Muscle of leg (tissue), 11 donors: ENCODE data around the gene BARHL2. TPM values are rescaled to one million over a fixed set of nuclear protein-coding genes. Genes with fewer than 3 reads are reported as not detected.

Source experiments
- DNase-seq: peaks from one replicate; pipeline ENCODE4 v3.0.0; 2013
- H3K27ac ChIP-seq: one replicate; pipeline ENCODE4 v1.5.1; 2013; ENCODE audit warnings: mild to moderate bottlenecking, low read length, control low read depth
- H3K27me3 ChIP-seq: one replicate; pipeline ENCODE4 v1.6.1; 2013; ENCODE audit warnings: low read length; ENCODE audit not compliant: control insufficient read depth, insufficient read depth
- H3K36me3 ChIP-seq: one replicate; pipeline ENCODE4 v1.6.1; 2013; ENCODE audit warnings: low read length; ENCODE audit not compliant: control insufficient read depth, insufficient read depth
- H3K4me1 ChIP-seq: one replicate; pipeline ENCODE4 v1.6.1; 2013; ENCODE audit warnings: low read length; ENCODE audit not compliant: control insufficient read depth, insufficient read depth
- H3K4me3 ChIP-seq: one replicate; pipeline ENCODE4 v1.5.1; 2013; ENCODE audit warnings: low read length, control low read depth
- H3K9me3 ChIP-seq: replicated peaks from 2 replicates; pipeline ENCODE4 v1.6.1; 2013; ENCODE audit warnings: low read depth, low read length; ENCODE audit not compliant: control insufficient read depth
- WGBS: methylation state at CpG from one replicate; pipeline ENCODE4 v1.1.5; 2013; ENCODE audit warnings: missing lambda C conversion rate; ENCODE audit not compliant: insufficient coverage; 5-methylcytosine and 5-hydroxymethylcytosine counted together
- polyA plus RNA-seq, 8 donors: library from polyadenylated mRNA; unstranded; fragments of 120-200 nt; gene quantifications; one replicate each; pipeline versions ENCODE4 v1.2.1 to v1.2.3, GENCODE V29; 2013; ENCODE audit warnings: inconsistent platforms in 1 of 8, low replicate concordance in 1 of 8; ENCODE audit not compliant: insufficient read length in 8 of 8, insufficient read depth in 1 of 8
- total RNA-seq: library from RNA; stranded (reverse); fragments of 120-200 nt; gene quantifications from one replicate; pipeline ENCODE4 v1.2.4, GENCODE V29; 2013

BARHL2 gene
- total and polyA plus RNA-seq, 9 donors, result not detected

DNA sequence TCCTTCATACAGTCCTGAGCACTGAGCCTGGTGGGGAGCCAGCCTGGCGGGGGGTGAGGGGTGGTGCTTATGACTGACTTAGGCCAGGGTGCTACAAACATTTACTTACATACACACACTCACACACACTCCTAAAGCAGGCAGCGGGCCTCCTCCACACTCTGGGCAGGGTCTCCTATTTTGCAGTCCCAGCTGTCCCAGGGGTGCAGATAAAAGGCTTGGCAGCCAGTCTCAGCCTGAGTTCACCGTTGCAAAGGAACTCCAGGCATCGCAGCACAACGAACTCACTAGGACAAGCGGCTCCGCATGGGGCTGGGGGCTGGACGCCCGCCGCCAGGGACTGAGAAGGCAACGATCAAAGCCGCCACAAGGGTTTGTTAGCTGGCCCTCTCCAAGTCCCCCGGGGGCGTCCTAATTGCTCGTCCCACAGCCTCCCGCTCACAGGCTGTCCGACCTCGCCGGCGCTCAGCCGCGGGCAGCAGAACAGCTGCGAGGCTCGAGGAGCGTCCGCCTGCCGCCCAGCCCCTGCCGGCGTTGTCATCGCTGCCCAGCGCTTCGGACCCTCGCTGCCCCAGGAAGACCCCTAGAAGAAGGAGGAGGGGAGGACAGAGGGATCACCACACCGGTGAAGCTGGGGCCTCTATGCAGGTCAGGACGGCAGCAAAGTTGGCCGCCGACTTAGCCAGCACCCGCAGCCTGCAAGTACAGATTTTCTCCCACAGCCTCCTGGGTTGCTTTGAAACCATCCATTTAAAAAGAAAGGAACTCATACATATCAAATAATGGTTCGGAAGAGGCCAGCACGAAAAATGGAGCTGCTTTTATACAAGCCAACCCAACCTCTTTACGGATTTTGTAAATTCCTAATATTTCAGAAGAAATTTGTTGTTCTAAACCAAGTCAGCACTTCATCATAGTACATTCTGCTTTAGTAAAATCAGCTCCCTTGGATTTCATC is 6.2 kb downstream of the BARHL2 start:
- H3K36me3 ChIP-seq, result no peaks in the 10 kb centered on the region
- no peak overlapping the region for H3K4me3 ChIP-seq
- no peak for DNase-seq
- peaks cover 13% of the 10 kb centered on the region for H3K4me1 ChIP-seq
- H3K27me3 ChIP-seq, result peaks cover 91% of the 10 kb centered on the region
- H3K27ac ChIP-seq, result no peak overlapping the region
- 0% methylated on average over 35 of the region's 41 CpGs for WGBS
- H3K9me3 ChIP-seq, result no peaks in the 10 kb centered on the region

- Histone ChIP-seq H3K27me3 (peaks cover 93% of the 10 kb centered on the region), H3K9me3 (no peaks in the 10 kb centered on the region), H3K27ac (no peak overlapping the region), H3K4me3 (no peak overlapping the region), H3K4me1 (peaks cover 13% of the 10 kb centered on the region), H3K36me3 (no peaks in the 10 kb centered on the region)
- no peak for DNase-seq
- 20% methylated on average over 1 of the region's 2 CpGs for WGBS
Observed at GRCh38 chr1:90709535-90709934, 7.6 kb downstream of the BARHL2 start.

DNA sequence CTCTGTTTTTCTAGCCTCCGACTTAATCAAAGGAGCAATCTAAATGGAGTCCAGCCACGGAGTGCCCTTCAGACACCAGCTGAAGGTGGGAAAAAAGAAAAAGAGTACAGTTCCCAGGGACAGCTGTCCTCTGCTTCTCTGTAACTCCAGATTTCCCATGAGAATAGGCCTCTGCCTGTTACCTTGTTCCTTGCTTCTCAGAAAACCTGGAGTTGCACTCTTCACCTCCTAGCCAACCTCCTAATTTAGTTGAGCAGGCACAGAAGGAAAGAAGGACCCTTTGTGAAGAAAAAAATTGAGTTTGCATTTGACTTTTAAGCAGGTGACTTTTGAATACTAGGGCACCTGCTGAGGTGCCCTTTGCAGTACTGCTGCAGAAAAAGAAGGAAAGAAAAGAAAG is 8.3 kb downstream of the BARHL2 start:
- WGBS, result no CpG with 5 or more reads among the region's 2 CpGs

GRCh38 chr1:90708236-90708786 is 8.8 kb downstream of the BARHL2 start:
- WGBS, result no CpG with 5 or more reads among the region's 6 CpGs

More for the DNA sequence above, 8.3 kb downstream of the BARHL2 start:
- no peak for DNase-seq
- H3K9me3 ChIP-seq, result no peaks in the 10 kb centered on the region
- H3K36me3 ChIP-seq, result no peaks in the 10 kb centered on the region
- peaks cover 89% of the 10 kb centered on the region for H3K27me3 ChIP-seq
- no peak overlapping the region for H3K4me3 ChIP-seq
- H3K27ac ChIP-seq, result no peak overlapping the region
- H3K4me1 ChIP-seq, result peaks cover 13% of the 10 kb centered on the region

DNA sequence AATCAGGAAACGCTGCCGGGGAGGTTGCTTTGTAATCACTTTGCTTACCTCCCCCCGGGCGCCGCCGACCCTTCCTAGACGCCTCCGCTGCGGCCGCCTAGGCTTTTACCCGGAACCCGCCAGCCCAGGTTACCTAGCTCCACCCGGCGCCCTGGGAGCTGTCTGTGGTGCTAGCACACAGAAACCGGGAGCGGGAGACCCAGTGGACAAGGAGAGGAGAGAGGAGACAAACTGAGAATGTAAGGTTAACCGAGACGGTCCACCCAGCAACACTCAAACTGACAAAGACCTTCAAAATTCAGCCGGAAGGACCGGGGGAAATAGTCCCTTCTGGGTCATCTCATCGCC is 9.8 kb downstream of the BARHL2 start:
- no peaks in the 10 kb centered on the region for H3K9me3 ChIP-seq
- peaks cover 13% of the 10 kb centered on the region for H3K4me1 ChIP-seq
- peak; percentile 53 for DNase-seq
- H3K36me3 ChIP-seq, result no peaks in the 10 kb centered on the region
- peaks cover 81% of the 10 kb centered on the region for H3K27me3 ChIP-seq
- no peak overlapping the region for H3K4me3 ChIP-seq
- H3K27ac ChIP-seq, result no peak overlapping the region
- 1% methylated on average over 11 of the region's 21 CpGs for WGBS

More at GRCh38 chr1:90708236-90708786, 8.8 kb downstream of the BARHL2 start:
- H3K4me1 ChIP-seq, result peaks cover 13% of the 10 kb centered on the region
- H3K27ac ChIP-seq, result no peak overlapping the region
- no peaks in the 10 kb centered on the region for H3K36me3 ChIP-seq
- no peak overlapping the region for H3K4me3 ChIP-seq
- DNase-seq, result no peak
- H3K9me3 ChIP-seq, result no peaks in the 10 kb centered on the region
- H3K27me3 ChIP-seq, result peaks cover 85% of the 10 kb centered on the region

GRCh38 chr1:90706437-90707362 is 10.4 kb downstream of the BARHL2 start:
- no peak for DNase-seq

DNA sequence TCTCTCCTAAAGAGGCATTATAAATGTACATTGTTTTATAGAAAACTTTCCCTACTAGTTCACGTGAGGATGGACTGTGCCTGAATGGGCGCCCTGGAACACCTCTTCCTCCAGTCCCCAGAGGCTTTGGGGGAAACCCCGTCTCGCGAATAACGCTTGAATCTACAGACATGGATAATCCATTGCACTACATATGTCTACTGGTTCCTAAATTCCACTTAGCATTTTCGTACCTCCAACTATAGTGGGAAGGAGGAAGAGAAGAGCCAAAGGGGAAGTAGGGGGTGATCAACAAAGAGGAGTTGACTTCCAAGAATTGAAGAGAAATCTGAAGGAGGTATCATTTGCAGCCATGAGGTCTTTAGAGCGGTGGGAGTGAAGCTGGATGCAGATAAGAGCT is 11.1 kb downstream of the BARHL2 start:
- Histone ChIP-seq H3K4me3 (no peak overlapping the region), H3K4me1 (peaks cover 12% of the 10 kb centered on the region), H3K27ac (no peak overlapping the region), H3K27me3 (peaks cover 70% of the 10 kb centered on the region), H3K36me3 (no peaks in the 10 kb centered on the region), H3K9me3 (no peaks in the 10 kb centered on the region)
- WGBS, result no CpG with 5 or more reads among the region's 8 CpGs
- DNase-seq, result no peak

More at GRCh38 chr1:90706437-90707362, 10.4 kb downstream of the BARHL2 start:
- Histone ChIP-seq H3K4me3 (no peak overlapping the region), H3K27me3 (peaks cover 75% of the 10 kb centered on the region), H3K9me3 (no peaks in the 10 kb centered on the region), H3K4me1 (peaks cover 13% of the 10 kb centered on the region), H3K36me3 (no peaks in the 10 kb centered on the region), H3K27ac (no peak overlapping the region)
- WGBS, result 1% methylated on average over 67 of the region's 73 CpGs

DNA sequence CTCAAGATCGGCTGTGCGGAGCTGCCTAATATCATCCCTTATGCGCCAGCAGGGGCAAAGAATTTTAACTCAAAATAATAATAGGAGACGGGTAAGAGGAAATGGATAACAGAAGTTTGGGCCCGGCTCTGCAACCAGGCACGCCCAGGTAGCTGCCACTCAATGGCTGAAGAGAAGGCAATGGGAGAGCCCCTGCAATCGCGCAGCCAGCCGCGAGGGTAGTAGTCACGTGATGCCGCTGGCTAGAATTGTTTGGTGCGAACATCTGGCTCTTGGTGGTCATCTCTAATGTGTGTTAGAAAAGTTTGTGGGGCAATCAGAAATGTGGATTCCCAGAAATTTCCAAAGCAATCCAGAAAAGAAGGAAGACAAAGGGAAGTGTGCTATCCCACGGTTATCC is 12.3 kb downstream of the BARHL2 start:
- Histone ChIP-seq H3K4me1 (peaks cover 8% of the 10 kb centered on the region), H3K9me3 (no peaks in the 10 kb centered on the region), H3K27ac (no peak overlapping the region), H3K4me3 (no peak overlapping the region), H3K27me3 (peaks cover 58% of the 10 kb centered on the region), H3K36me3 (no peaks in the 10 kb centered on the region)
- 5% methylated on average over 13 of the region's 14 CpGs for WGBS
- DNase-seq, result no peak

DNA sequence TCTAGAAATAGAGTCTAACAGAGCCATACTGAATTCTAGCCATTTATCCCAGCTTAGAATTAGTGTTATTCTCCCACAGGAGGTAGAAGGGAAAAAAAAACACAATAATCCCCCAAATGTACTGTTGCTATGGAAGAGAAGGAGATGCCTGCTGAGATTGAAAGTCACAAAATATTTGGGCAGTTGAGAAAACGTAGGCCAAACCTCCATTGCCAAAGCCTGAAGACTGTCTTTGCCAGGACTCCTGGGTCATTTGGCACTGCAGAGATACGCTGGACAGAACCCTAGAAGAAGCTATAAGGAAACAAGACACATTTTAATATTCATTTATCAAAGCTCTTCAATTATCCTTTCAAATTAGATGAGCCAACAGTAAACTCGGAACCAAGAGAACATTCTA is 22.3 kb downstream of the BARHL2 start:
- Histone ChIP-seq H3K36me3 (no peaks in the 10 kb centered on the region), H3K4me1 (no peaks in the 10 kb centered on the region), H3K9me3 (no peaks in the 10 kb centered on the region), H3K27me3 (peaks cover 7% of the 10 kb centered on the region), H3K4me3 (no peak overlapping the region), H3K27ac (no peak overlapping the region)
- no peak for DNase-seq
- 60% methylated on average over 1 of the region's 3 CpGs for WGBS

- no peaks in the 10 kb centered on the region for H3K36me3 ChIP-seq
- no peaks in the 10 kb centered on the region for H3K4me1 ChIP-seq
- H3K9me3 ChIP-seq, result no peaks in the 10 kb centered on the region
- WGBS, result no CpG with 5 or more reads among the region's 3 CpGs
- no peak overlapping the region for H3K27ac ChIP-seq
- no peak for DNase-seq
- H3K4me3 ChIP-seq, result no peak overlapping the region
- H3K27me3 ChIP-seq, result no peaks in the 10 kb centered on the region
Observed at GRCh38 chr1:90687747-90688146, 29.4 kb downstream of the BARHL2 start.
